Body of pancreas (tissue), 4 donors: Measurements from ENCODE around the gene STXBP1. TPM values are rescaled to one million over a fixed set of nuclear protein-coding genes. Genes with fewer than 3 reads are reported as not detected.
A peak's percentile ranks its signal among the peaks of the same experiment; 100 is the strongest.

Source experiments
- ATAC-seq: fragments of 150-250 bp; one replicate; pipeline ENCODE4 v1.9.1; 2016
- DNase-seq, 4 donors: peaks; one replicate each; pipeline ENCODE4 v3.0.0-alpha.2; 2019
- H3K27ac ChIP-seq, 4 donors: fragments of 200-600 bp; sonication (generic); 1 replicate in 3 of 4; 2 replicates in 1 of 4; pipeline versions ENCODE4 v1.5.1 to v1.6.1; 2016 to 2019; ENCODE audit warnings: mild to moderate bottlenecking in 1 of 4, mixed read lengths in 1 of 4, moderate library complexity in 1 of 4
- H3K27me3 ChIP-seq, 2 donors: fragments of 200-600 bp; sonication (generic); one replicate each; pipeline ENCODE4 v1.6.0; 2016; ENCODE audit warnings: mild to moderate bottlenecking in 1 of 2
- H3K36me3 ChIP-seq, 2 donors: fragments of 200-600 bp; sonication (generic); replicated peaks in 1 of 2; 2 replicates each; pipeline ENCODE4 v1.5.1; 2016; ENCODE audit warnings: low read depth in 2 of 2; ENCODE audit not compliant: insufficient read depth in 1 of 2
- H3K4me1 ChIP-seq: fragments of 200-600 bp; sonication (generic); one replicate; pipeline ENCODE4 v1.6.0; 2016
- H3K4me3 ChIP-seq, 2 donors: fragments of 200-600 bp; sonication (generic); 1 replicate in 1 of 2; 2 replicates in 1 of 2; pipeline ENCODE4 v1.5.1; 2016 to 2019
- H3K9me3 ChIP-seq, 3 donors: fragments of 200-600 bp; sonication (generic); 1 replicate in 2 of 3; 2 replicates in 1 of 3; pipeline ENCODE4 v1.5.1; 2016
- POLR2A ChIP-seq, 3 donors: fragments of 450-650 bp; IDR thresholded peaks; one replicate each; pipeline ENCODE4 v1.6.1; 2016; ENCODE audit warnings: antibody characterized with exemption in 3 of 3, mild to moderate bottlenecking in 2 of 3
- WGBS, 2 donors: methylation state at CpG; one replicate each; pipeline ENCODE4 v1.1.5; 2017; 5-methylcytosine and 5-hydroxymethylcytosine counted together
- intact Hi-C: fragments of 100-400 bp; cut with DNase I; formaldehyde crosslinking; loops from one replicate; pipeline ENCODE4 v1.15.1; 2023
- total RNA-seq, 2 donors: library from RNA; depleted of rRNA; stranded (reverse); fragments of >200 nt; gene quantifications; one replicate each; pipeline ENCODE4 v1.1.0, GENCODE V29; 2016
- TF ChIP-seq, protein P1 (sequence below), 7 experiments: fragments of 450-650 bp in 4 of 7; fragments of 200-600 bp in 3 of 7; sonication (generic) in 3 of 7; IDR thresholded peaks; one replicate each; pipeline ENCODE4 v1.5.1; 2016 to 2019; ENCODE audit warnings: antibody characterized with exemption in 7 of 7

The STXBP1 gene
- total RNA-seq, 2 donors from 2014 or later = 34.5 to 39.9 TPM

DNA sequence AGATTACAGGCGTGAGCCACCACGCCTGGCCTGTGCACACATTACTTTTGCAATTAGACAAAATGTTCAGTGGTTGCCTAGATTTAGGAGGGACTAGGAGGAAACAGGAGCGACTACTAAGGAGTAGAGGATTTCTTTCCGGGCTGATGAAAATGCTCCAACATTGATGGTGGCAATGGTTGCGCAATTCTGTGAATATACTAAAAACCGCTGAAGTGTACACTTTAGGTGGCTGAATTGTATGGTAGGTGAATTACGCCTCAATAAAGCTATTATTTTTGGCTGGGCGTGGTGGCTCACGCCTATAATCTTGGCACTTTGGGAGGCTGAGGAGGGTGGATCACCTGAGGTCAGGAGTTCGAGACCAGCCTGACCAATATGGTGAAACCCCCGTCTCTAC is 46.8 kb upstream of the STXBP1 start:
- Histone ChIP-seq H3K27ac (peak overlapping the region in 2 of 4 donors; percentile 94 to 97), H3K27me3 (no peaks in the 10 kb centered on the region), H3K9me3 (no peaks in the 10 kb centered on the region), H3K36me3 (no peaks in the 10 kb centered on the region), H3K4me1 (peaks cover 77% of the 10 kb centered on the region), H3K4me3 (no peak overlapping the region)
- WGBS, 2 donors = 79 to 84% methylated on average over 11 of the region's 11 CpGs
- TF ChIP-seq, protein P1, sequence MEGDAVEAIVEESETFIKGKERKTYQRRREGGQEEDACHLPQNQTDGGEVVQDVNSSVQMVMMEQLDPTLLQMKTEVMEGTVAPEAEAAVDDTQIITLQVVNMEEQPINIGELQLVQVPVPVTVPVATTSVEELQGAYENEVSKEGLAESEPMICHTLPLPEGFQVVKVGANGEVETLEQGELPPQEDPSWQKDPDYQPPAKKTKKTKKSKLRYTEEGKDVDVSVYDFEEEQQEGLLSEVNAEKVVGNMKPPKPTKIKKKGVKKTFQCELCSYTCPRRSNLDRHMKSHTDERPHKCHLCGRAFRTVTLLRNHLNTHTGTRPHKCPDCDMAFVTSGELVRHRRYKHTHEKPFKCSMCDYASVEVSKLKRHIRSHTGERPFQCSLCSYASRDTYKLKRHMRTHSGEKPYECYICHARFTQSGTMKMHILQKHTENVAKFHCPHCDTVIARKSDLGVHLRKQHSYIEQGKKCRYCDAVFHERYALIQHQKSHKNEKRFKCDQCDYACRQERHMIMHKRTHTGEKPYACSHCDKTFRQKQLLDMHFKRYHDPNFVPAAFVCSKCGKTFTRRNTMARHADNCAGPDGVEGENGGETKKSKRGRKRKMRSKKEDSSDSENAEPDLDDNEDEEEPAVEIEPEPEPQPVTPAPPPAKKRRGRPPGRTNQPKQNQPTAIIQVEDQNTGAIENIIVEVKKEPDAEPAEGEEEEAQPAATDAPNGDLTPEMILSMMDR (IDR thresholded peaks at IDR 0.05) = no peak
- no peak for TF ChIP-seq POLR2A (IDR thresholded peaks at IDR 0.05)
- DNase-seq (no peak), ATAC-seq (no peak)
- intact Hi-C loops = no loop called here

DNA sequence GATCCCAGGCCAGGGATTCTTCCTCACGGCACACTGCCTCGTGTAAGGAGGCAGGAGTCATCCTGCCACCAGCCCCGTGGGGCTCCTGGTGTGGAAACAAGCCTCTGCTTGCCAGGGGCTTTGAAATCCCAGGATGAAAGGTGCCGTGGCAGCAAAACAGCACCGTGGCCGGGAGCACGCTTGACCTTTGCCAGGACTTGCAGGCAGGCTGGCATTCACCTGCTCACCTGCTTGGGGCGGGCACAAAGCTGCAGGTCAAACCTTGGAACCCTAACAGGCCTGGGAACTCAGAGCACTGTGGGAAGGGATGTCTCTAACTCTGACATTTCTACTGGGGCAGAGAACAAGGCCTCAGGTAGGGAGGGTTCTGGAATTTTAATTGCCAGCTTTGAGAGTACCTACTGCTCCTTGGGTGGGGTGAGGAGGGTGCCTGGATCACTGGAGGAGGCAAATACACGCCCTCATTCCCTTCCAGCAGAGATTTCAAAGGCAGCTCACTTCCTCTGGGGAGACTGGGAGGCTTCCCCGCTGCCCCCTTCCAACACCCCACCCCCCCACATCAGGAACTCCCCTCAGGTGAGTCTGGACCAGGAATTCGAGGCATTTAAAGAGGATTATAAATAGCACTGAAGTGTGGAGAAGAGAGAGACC is 45.6 kb upstream of the STXBP1 start:
- Histone ChIP-seq H3K27me3 (no peaks in the 10 kb centered on the region), H3K36me3 (no peaks in the 10 kb centered on the region), H3K4me1 (peaks cover 76% of the 10 kb centered on the region), H3K27ac (peak overlapping the region; percentile 74 to 100 (median 96)), H3K9me3 (no peaks in the 10 kb centered on the region), H3K4me3 (peak overlapping the region; percentile 91 to 95)
- 0 to 12% methylated on average over 2 to 11 of the region's 11 CpGs for WGBS, 2 donors
- no peak for TF ChIP-seq POLR2A (IDR thresholded peaks at IDR 0.05)
- TF ChIP-seq, protein P1 (IDR thresholded peaks at IDR 0.05) = no peak
- intact Hi-C loops = no loop called here
- ATAC-seq = no peak
- DNase-seq = peak in 1 of 4 donors; percentile 48

DNA sequence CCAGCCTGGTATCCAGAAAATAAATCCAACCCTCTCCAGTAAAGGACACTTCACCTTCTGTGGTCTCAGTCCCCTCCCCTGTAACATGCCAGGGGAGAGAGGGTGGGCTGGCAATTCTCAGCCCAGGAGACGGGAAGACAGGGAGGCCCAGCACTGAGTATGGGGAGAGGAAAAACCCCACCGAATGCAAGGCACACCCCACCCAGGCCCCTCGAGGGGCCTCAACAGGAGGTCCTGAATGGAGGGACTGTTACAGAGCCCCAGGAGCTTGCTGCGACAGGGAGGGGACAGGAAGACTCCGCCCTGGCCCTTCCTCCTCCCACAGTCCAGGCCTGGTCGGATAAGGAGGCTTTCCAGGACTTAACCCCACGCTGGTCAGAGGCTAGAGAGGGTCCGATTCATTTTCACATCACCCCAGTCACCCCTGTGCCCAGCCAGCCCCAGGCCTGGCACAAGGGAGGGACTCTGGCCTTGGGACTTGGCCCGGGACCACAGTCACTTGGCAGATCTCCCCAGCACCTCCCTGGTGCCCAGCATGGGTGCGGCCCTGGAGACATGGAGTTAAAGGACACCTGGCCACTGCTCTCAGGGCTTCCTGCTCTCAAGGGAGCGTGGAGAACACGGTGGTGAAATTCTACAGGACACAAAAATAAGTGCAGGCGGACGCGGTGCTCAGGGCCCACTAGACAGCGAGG is 44.9 kb upstream of the STXBP1 start:
- intact Hi-C loops = no loop called here
- Histone ChIP-seq H3K36me3 (no peaks in the 10 kb centered on the region), H3K27me3 (no peaks in the 10 kb centered on the region), H3K4me3 (peak overlapping the region; percentile 91 to 95), H3K9me3 (no peaks in the 10 kb centered on the region), H3K27ac (peak overlapping the region; percentile 74 to 100 (median 96)), H3K4me1 (peaks cover 71% of the 10 kb centered on the region)
- ATAC-seq (peak; percentile 41), DNase-seq (peak; percentile 82 to 87 (median 84))
- TF ChIP-seq, protein P1 (IDR thresholded peaks at IDR 0.05) = no peak
- TF ChIP-seq POLR2A (IDR thresholded peaks at IDR 0.05) = peak; percentile 56 to 79 (median 68)
- 7 to 16% methylated on average over 13 to 16 of the region's 16 CpGs for WGBS, 2 donors

DNA sequence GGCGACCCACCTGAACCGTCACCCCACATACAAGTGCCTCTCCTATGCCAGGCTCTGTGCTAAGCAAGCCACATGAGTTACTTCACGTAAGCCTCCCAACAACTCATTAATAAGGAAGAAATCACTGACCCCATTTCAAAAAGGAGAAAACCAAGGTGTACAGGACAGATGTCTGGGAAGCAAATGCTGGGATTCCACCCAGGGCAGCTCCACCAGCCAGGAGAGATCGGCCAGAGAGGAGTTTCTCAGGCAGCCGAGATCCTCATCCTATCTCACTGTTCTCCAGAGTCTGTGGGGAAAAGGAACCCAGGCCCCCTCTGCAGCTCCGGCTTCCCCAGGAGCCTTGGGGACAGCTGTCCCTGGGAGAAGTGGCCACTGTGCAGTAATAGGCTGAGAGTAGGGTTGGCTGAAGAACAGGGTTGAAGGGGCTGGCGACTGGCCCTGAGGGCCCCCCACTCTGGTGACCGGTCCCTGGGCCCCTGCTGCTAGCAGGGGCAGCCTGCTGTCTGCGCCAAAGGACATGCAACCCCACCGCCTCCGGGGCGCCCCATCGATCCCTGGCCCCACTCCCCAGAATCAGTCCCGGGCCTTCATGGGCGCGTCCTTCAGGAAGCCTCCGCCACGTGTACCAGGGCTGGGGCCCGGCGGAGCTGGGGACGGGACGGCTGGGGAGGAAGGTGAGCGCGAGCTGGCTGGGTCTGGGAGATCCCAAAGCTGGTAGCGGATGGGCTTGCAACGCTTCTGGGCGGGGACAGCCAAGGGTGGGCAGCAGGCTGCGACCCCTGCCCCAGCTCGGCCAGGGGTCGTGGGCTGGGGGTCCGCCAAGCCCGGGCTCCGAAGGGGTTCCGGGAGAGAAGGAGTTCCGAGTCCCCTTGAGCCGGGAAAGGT is 44.1 kb upstream of the STXBP1 start:
- WGBS, 2 donors = 4 to 7% methylated on average over 11 to 36 of the region's 36 CpGs
- Histone ChIP-seq H3K27ac (peak overlapping the region; percentile 74 to 100 (median 96)), H3K36me3 (no peaks in the 10 kb centered on the region), H3K27me3 (no peaks in the 10 kb centered on the region), H3K4me1 (peaks cover 71% of the 10 kb centered on the region), H3K4me3 (peak overlapping the region; percentile 91 to 95), H3K9me3 (no peaks in the 10 kb centered on the region)
- ATAC-seq = no peak
- TF ChIP-seq, protein P1 (IDR thresholded peaks at IDR 0.05) = peak in 1 of 7 experiments; percentile 7
- TF ChIP-seq POLR2A (IDR thresholded peaks at IDR 0.05) = peak in 1 of 3 donors; percentile 4
- peak in 1 of 4 donors; percentile 40 for DNase-seq
- intact Hi-C loops = no loop called here
